ENCODE results near the gene RNF112. TPM values are rescaled to one million over a fixed set of nuclear protein-coding genes. Genes with fewer than 3 reads are reported as not detected.

Gene RNF112
- total RNA-seq, 4 donors from 2014 or later, result 0.83 to 3.5 (median 2.2) TPM

DNA sequence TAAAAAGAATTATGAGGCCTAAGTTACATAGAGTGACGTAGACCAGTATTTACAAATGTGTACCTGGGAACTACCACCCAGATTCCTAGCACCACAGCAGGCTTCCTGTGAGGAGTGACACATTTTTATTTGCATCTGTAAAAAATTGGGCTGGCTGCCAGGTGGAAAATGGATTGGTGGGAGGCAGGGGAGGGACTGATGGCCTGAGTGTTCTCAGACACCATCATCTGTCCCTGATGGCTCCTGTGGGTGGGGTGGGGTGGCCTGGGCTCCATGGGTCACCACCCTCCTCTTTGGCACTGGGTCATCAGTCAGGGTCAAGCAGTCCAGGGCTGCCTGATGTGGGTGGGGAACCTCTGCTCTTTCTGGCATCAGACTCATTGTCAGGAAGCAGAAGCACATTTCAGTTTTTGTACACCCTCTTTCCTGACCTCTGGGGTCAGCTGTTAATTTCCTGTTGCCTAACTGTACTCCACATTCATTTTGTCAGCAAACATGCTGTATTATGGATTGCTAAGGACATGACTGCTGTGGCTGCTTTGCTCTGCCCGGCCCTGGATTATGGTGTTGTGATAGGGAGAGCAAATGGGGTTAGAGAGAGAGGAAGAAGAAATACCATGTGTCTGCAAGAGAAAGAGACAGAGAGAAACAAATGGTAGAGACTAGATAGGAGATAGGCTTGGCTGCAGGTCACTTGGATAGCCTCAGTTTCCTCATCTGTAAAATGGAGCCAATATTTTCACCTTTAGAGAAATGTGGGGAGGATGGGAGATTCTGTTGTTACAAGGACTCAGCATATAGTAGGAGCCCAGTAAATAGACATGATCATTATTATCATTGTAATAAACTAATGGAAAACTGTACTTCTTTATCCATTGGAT is 12.5 kb upstream of the RNF112 start:
- 74 to 75% methylated on average over 2 of the region's 2 CpGs for WGBS, 2 donors
- Histone ChIP-seq H3K9me3 (no peaks in the 10 kb centered on the region), H3K27ac (peak overlapping the region in 2 of 3 donors; percentile 57 to 69), H3K27me3 (no peaks in the 10 kb centered on the region), H3K36me3 (no peaks in the 10 kb centered on the region), H3K4me3 (replicated peaks in 1 of 3) (no peak overlapping the region), H3K4me1 (peaks cover 15 to 26% of the 10 kb centered on the region in 2 donors)
- intact Hi-C loops (cut with DNase I), result no loop called here
- DNase-seq, result peak; percentile 45
- TF ChIP-seq POLR2A (IDR thresholded peaks at IDR 0.05), result no peak
- TF ChIP-seq, protein P1, sequence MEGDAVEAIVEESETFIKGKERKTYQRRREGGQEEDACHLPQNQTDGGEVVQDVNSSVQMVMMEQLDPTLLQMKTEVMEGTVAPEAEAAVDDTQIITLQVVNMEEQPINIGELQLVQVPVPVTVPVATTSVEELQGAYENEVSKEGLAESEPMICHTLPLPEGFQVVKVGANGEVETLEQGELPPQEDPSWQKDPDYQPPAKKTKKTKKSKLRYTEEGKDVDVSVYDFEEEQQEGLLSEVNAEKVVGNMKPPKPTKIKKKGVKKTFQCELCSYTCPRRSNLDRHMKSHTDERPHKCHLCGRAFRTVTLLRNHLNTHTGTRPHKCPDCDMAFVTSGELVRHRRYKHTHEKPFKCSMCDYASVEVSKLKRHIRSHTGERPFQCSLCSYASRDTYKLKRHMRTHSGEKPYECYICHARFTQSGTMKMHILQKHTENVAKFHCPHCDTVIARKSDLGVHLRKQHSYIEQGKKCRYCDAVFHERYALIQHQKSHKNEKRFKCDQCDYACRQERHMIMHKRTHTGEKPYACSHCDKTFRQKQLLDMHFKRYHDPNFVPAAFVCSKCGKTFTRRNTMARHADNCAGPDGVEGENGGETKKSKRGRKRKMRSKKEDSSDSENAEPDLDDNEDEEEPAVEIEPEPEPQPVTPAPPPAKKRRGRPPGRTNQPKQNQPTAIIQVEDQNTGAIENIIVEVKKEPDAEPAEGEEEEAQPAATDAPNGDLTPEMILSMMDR (IDR thresholded peaks at IDR 0.05), result no peak

DNA sequence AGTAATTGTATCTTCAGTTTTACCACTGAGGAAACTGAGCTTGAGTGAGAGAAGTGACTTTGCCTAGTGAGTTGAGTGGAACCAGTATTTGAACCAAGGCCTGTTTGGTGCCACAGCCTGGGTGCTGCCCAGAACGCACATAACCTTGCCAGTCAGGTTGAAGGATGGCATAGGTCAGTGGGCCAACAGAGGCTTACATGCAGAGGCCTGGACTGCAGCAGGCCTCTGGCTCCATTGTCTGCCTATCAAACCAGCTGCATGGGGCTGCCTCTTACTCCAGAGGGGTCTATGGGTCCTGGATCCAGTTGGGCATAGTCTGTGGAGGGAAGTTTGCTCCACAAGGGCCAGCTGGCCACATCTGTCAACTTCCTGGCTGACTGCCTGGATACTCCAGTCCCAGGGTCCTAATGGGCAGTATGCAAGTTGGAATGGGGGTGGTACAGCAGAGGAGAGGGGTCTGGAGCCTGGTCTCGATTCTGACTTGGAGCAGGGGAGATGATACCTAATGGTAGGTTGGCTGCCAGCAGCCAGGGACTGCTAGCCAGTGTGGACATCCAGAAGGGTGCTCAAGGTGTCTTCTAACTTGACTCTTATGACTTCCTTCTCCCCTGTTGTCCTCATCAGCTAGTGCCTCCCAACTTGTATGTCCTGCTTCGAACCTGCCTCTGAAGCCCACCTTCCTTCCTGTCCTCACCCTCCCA is 11.1 kb upstream of the RNF112 start:
- TF ChIP-seq POLR2A (IDR thresholded peaks at IDR 0.05), result no peak
- TF ChIP-seq, protein P1 (IDR thresholded peaks at IDR 0.05), result no peak
- intact Hi-C loops (cut with DNase I), result no loop called here
- H3K4me1 ChIP-seq, result peaks cover 15 to 26% of the 10 kb centered on the region in 2 donors
- no peaks in the 10 kb centered on the region for H3K27me3 ChIP-seq
- no peaks in the 10 kb centered on the region for H3K36me3 ChIP-seq
- WGBS, 2 donors, result 94 to 97% methylated on average over 3 of the region's 3 CpGs
- H3K27ac ChIP-seq, result no peak overlapping the region
- H3K9me3 ChIP-seq, result no peaks in the 10 kb centered on the region
- H3K4me3 ChIP-seq (replicated peaks in 1 of 3), result no peak overlapping the region
- DNase-seq, result no peak

DNA sequence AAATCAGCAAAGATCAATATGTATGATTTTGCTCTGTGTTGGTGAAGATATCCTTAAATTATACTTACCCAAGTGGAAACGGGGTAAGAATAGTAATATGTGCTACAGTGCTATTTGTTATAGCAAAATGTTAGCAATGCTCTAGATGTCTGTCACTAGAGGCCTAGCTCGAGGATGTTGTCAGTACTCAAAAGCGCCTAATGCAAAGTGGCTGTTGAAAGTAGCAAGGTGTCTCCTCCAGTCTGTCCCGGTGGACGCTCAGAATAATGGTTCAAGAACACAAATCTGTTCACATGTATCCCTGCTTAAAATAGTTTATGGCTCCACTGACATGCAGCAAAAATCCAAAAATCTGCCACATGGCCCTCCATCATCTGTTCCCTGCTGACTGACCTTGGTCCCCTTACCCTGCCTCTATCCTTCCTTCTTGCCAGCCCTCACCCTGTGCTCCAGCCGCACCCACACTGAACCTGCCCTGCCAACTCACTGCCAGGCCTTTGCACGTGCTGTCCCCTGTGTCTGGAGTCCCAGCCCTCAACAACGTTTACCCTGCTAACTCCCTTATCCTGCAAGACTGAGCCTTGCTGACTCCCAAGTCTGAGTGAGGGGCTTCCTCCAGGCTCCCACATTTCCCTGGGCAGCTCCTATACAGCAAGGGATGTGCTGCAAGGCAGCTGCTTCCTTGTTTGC is 9.6 kb upstream of the RNF112 start:
- WGBS, 2 donors, result 85 to 87% methylated on average over 8 of the region's 8 CpGs
- no peak for TF ChIP-seq POLR2A (IDR thresholded peaks at IDR 0.05)
- TF ChIP-seq, protein P1 (IDR thresholded peaks at IDR 0.05), result no peak
- no peak for DNase-seq
- Histone ChIP-seq H3K4me3 (replicated peaks in 1 of 3) (no peak overlapping the region), H3K27me3 (no peaks in the 10 kb centered on the region), H3K27ac (no peak overlapping the region), H3K9me3 (no peaks in the 10 kb centered on the region), H3K4me1 (peaks cover 15 to 26% of the 10 kb centered on the region in 2 donors), H3K36me3 (no peaks in the 10 kb centered on the region)
- intact Hi-C loops (cut with DNase I), result no loop called here

DNA sequence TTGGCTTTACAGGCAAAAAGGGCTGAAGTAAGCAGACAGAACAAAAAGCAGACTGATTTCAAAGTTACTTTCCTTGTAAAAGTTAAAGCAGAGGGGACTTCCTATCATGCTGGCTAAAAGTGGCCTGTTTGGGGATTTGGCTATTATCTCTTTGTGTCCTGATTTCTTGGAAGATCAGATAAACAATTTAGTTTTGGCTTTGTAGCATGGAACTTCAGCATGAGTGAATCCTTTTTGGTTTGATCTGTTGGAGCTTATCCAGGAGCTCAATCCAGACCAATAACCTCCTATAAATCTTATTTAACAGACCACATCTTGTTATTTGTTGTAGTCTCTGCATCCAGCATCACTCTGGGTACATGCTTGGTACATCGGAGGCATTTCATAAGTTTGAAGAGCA is 8.9 kb upstream of the RNF112 start:
- no peak for DNase-seq
- intact Hi-C loops (cut with DNase I), result no loop called here
- no peaks in the 10 kb centered on the region for H3K27me3 ChIP-seq
- H3K4me1 ChIP-seq, result peaks cover 14 to 24% of the 10 kb centered on the region in 2 donors
- whole genome bisulfite sequencing, 2 donors, result 87 to 94% methylated on average over 1 of the region's 1 CpG
- no peak for TF ChIP-seq POLR2A (IDR thresholded peaks at IDR 0.05)
- TF ChIP-seq, protein P1 (IDR thresholded peaks at IDR 0.05), result no peak
- no peak overlapping the region for H3K4me3 ChIP-seq (replicated peaks in 1 of 3)
- H3K27ac ChIP-seq, result no peak overlapping the region
- no peaks in the 10 kb centered on the region for H3K9me3 ChIP-seq
- H3K36me3 ChIP-seq, result no peaks in the 10 kb centered on the region
